NCI-H1105 (cell line): ENCODE data around the gene ASTN2.
"Not testable (repeated sequence)": the region's sequence is repeated elsewhere in the genome, so short reads cannot be mapped to it uniquely, and the experiment has no call there.

Experiments
- DNase-seq: peaks from one replicate; lab custom pipeline; 2025; lab: John Stamatoyannopoulos, UW

ASTN2 gene

DNA sequence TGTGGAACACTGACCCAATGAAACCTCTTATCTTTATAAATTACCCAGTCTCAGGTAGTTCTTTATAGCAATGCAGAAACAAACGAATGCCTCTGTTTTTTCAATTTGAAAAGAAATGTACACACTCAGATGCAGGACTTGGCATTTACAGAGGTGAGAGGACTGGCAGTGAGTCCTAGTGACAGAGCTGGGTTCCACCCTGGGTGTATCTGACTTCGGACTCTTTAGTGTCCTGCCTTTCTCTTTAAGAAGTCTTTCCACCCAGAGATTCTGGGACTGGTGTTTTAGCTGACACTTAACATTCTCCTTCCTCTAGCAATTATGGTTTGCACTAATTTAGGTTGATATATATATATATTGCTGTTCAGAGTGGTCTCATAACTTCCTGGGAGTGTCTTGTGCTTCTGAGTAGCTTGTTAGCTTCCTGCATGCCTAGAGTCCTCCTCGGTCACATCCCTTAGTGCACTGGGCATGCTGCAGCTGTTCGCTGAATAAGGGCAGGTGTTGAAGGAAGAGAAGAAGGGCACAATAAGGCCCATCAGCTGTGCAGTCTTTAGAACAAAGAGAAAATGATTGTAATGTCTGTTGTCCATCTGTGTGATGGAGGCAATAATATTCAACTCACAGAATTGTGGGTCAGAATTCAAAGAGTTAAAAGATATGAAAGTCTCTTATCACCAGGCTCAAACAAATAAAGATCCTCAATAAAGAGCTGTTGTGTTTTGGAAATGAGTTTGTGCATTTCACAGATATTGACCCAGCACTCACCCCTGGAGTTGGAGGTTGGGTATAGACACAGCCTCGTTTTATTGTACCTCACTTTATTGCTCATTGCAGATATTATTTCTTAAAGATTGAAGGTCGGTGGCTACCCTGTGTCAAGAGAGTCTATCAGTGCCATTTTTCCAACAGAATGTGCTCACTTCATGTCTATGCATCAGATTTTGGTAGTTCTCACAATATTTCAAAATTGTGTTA lies 540.6 kb downstream of the ASTN2 start:
- no peak for DNase-seq

DNA sequence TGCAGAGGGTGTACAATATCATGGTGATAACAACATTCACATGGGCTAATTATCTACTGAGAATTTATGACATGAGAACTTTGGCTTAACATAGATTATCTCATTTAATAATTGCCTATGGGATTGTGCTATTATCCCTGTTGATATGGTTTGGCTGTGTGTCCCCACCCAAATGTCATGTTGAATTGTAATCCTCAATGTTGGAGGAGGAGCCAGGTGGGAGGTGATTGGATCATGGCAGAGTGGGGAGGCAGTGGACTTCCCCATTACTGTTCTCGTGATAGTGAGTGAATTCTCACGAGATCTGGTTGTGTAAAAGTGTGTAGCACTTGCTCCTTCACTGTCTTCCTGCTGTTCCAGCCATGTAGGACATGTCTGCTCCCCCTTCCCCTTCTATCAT lies 541.4 kb downstream of the ASTN2 start:
- DNase-seq: no peak

DNA sequence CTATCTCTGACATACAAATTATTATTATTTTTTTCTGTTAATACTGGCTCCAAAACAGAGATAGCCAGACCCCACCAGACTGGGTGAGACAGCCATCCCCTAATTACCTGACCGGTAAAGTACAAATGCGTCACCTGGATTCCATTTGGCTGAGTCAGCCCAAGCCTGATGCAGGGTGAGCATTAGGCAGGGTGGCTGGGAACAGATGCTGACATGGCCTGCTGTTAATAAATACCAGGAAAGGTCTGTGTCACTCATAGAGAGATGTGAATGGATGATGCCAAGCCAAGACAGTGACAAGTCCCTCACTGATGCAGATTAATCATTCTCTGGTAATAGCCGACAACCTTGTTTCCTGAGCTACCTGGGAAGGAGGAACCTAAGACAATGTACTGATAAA lies 544.3 kb downstream of the ASTN2 start:
- DNase-seq: no peak

DNA sequence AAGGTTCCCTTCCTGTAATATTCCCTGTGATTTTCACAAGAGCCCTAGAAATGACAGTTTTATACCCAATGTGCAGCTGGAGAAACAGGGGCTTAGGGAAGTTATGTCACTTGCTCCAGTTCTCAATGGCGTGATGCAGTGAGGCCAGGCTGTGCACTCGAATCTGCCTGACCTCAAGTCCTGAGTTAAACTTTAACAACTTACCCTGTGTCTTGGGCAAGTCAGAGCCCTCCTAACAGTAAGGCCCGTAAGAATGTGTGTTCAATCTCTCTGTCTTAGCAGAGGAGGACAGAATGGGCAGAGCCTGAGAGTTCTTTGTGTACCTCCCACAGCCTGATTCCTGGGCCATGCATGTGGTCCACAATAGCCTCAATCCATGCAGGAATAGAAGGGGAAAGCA lies 546.7 kb downstream of the ASTN2 start:
- DNase-seq: no peak

DNA sequence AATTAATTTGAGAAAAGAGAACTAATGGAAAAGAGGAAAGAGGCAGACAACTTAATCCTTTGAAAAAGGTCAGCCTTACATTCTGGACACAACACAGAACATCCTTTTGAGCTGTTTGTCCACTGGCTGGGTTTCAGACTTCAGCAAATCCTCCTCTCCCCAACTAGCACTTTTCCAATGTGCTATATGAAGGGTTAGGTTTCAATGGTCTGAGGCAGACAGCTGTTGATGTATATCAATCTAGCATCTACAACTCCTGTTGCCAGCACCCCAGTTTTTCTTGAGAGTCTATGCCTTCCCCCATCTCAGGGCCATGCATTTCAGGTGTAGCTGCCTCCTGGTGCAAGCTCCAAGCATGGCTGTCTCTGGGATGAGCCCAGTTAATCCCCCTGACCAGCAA lies 553.5 kb downstream of the ASTN2 start:
- DNase-seq: no peak

DNA sequence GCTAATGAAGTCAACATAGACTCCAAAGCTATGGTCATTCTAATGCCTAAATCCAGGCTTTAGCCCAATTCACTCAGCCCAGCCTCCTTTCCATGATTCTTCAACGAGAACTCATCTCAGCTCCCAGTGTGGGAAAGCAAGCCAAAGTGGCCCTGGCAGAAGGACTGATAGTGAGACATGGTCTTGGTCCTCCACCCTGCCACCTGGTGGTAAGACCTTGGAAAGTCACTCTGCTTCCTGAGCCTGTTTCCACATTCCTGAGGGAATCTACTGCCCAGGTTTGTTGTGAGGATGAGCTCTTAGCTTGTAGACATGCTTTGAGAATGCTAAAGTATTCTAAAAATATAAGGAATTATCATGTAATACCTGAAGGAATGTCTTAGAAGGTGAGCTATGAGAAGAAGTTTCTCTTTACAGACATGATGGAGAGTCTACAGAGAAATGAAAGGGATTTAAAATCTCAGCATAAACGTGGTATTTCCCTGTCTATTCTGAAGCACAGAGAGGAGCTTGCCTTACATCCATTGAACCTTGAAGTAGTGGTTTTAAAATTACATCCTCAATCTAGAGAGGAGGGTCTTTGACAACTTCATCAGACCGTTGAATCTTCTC lies 554.2 kb downstream of the ASTN2 start:
- peak; percentile 49 for DNase-seq

DNA sequence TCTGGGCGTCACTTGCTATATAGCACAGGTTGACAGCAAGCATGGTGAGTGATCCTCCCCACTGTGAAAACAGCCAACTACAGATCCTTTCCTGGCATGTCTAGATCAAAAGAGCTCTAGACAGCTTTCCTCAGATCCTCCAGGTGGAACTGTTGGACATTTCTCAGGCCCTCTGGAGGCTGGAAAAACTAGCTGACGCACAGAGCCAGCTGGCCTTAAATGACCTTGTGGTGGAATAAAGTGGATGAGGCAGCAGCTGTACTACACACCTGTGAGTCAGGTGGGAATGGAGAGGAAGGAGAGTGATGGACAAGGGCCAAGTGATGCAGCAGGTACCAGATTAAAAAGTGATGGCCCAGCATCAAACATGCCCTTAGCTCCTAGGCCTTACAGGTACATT lies 555.1 kb downstream of the ASTN2 start:
- peak; percentile 49 for DNase-seq

DNA sequence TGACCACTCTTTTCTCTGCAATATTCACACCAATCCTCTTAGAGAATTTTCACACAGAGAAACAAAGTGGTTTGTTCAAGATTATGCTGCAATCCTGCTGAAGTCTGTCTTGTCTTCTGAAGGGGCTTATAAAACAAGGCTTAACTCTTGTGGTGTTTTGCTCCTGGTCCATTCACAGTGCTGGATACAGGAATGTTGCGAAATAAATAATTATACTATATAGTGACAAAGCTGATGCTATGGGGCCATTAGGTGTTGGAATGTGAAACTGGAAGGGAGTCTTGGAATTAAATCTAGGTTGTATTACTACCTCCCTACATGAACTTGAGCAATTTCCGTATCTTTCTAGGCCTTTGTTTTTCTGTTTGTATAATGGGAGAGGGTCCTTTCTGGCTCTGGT lies 557.5 kb downstream of the ASTN2 start:
- no peak for DNase-seq

DNA sequence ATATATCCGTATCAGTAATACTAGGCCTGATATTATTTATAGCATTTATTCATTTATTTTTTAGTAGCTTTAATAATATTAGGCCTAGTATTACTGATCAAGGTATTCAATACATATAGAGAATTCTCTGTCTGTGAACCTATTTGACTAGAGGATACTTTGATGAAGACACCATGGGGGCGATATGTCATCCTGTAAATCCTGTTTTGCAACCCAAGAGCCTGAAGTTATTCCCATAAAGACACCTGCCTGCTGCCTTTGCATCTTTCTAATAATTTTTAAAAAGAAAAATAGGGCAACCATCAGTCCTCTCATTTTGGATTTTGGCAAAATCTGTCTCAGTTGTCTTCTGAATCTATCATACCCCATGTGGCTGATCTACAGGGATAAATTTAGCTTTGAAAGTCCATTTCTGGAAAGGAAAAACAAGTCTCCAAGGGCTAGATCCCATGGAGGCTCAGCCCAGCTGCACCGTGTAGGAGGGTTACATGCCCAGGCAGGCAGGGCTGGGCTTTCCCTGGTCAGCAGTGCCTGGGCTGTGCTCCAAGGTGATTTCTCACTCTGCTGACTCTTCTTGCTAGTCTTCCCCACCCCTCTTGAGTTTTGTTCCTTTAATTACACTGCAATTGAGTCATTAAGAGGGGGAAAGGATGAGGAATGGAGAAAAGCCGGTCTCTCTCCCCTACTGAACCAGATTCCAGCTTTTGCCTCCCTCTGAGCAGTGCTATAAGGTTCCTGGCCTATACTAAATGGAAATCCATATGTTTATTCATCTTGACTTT lies 558.8 kb downstream of the ASTN2 start:
- DNase-seq: peak; percentile 79

DNA sequence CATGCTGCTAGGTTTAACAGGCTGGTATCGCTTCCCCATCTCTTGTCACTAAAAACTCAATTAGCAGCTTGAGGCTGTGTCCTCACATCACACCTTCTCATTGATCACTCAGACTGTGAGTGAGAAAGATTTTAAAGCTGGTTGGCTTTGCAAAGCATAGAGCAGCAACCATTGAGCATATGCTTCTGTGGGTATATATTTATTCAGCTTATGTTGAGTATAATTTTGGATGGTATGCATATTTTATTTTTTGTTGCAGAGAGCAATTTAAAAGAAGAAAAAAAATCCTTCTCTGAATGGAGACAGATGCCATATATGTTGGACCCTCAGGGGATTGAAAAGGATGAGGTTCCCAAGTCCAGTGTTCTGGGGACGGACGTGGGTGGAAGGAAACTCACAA lies 565.1 kb downstream of the ASTN2 start:
- DNase-seq: no peak

DNA sequence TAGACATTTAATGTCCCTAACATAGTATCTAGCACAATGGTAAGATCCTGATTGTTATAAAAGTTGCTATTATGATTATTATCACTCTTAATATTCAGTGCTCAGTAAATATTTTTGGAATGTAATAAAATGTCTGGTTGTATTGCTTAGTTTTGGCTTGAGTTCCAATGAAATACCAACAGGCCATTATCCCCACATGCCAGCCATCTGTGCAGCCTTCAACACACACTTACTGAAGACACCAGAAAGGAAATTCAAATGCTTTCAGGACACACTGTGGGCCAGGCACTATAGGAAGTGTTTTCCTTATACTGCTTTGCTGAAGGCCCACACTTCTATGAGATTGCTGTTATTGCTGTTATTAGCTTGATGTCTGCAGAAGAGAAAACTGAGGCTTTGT lies 570.2 kb downstream of the ASTN2 start:
- no peak for DNase-seq

DNA sequence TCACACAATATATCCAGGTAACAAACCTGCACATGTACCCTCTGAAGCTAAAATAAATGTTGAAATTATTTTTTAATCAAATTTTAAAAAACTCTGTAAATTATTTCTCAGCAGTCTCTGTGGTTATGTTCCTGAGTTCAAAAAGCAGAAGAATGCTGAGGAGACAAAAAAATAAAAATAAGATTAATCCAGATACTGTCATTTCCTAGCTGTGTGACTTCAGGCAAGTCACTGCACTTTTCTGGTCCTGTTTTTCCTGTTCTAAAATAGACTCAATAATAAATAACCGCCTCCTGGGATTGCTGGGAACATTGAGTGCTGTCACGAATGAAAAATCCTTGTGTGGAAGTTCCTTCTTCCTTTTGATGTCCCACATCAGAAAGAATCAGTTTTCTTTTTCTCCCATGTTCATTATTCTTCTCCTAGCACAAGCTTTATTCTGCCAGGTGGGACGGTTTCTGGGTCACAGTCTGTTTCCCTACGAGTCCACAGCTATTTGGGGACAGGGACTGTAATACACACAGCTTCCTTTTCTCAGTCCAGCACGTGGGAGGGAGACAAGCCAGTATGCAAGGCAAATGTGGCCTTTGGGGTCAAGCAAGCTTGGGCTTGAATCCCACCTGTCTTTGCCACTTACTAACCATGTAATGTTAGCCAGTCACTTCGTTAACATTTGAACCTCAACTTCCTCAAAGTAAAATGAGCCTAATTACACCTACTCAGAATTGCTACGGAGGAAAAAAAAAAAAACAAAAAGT lies 570.8 kb downstream of the ASTN2 start:
- no peak for DNase-seq

DNA sequence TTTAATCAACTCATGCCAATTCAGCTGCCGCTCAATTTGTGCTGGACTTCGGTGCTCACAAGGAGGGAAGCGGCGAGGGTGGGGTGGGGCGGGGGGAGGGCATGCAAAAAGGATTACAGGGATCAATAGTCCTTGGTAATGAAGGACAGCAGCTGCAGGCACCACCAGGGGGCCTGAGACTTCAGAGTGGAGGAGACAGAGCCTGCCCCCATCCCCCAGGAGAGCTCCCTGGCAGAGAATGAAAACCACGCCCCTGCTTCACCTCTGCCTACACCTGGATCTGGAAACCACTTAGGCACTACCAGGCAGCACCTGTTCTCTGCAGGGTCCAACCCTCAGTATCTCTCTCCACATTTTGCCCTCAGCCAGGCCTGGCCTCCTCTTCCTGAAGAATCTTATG lies 572.2 kb downstream of the ASTN2 start:
- DNase-seq: peak; percentile 15

DNA sequence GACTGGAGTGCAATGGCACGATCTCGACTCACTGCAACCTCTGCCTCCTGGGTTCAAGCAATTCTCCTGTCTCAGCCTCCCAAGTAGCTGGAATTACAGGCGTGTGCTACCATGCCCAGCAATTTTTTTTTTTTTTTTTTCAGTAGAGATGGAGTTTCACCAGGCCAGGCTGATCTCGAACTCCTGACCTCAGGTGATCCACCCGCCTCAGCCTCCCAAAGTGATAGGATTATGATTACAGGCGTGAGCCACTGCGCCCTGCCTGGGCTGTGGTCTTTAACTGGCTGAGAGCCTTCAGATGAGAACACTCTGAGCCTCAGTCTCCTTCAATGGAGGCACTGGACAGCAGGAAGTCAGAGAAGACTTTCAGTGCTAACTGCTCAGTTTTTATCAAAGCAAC lies 576.4 kb downstream of the ASTN2 start:
- not testable (repeated sequence) for DNase-seq

DNA sequence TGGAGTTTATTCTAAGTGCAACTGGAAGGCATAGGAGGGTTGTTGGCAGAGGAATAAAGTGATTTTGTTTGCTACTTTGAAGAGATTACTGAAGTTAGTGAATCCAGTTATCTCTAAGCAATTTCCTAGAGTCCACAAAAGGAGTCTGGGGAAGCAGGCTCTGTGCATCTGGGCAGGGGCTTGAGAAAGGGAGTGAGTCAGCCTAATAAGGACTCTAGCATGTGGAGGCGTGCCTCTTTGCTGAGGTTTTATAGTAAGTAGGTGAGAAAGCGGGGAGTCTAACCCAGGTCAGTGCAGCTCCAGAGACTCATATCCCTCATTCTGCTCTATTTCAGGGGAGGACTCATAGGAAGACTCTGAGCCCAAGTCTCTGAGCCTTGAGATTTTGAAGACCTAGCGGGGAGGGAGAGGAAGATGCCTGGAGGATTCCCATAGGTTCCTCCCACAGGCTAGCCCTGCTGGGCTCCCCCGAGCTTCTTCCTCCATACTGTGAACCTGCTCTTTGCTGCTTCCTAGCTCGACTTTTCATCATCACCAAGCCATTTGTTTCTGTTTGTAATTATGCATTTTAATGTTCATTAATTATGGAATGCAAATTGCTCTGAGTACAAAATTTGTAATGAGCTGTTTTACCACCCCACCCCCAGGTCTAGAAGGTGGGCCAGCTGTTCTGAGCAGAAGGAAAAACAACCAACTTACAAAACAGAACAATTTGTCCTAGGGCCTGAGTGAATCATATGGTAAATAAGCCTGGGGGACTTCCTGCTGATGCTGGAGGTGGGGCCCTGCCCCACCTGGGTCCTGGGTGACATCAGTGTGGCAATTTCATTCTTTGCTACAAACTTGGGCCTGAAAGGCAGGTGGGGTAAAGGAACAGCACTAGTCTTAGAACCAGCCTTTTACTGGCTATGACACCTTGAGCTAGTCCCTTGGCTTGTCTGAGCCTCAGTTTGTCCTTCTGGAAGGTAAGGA lies 577.6 kb downstream of the ASTN2 start:
- no peak for DNase-seq

DNA sequence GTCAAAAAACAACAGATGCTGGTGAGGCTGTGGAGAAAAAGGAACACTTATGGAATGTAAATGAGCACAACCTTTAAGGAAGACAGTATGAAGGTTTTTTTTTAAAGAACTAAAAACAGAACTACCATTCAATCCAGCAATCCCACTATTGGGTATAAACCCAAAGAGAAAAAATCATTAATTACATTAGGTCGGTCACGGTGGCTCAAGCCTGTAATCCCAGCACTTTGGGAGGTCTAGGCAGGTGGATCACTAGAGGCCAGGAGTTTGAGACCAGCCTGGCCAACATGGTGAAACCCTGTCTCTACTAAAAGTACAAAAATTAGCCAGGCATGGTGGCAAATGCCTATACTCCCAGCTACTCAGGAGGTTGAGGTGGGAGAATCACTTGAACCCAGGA lies 584.5 kb downstream of the ASTN2 start:
- not testable (repeated sequence) for DNase-seq

DNA sequence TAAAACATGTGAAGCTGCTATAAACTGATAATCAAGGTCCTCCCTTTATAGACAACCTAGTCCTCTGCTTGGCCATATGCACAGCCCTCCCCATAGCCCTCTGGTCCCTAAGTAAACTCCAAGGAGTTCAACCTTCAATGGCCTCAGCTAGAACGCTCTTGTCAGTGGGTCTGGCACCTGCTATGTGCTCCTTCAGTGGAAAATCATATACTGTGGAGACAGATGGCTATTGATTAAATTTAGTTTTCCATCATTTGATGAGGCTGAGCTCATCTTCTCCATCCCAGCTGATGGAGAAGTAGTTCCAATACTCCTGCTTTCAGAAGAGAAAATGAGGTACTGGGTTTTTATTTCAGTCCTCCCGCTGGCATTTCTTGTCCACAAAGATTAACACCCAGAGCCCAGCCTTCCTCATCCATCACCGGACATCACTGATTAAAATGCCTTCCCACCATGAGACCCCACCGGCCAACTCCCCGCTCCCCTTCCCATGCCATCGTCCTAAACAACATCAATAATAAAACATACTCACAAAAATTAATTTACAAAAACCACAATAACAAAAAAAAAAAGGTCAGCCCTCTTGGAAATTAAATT lies 593.1 kb downstream of the ASTN2 start:
- DNase-seq: no peak

DNA sequence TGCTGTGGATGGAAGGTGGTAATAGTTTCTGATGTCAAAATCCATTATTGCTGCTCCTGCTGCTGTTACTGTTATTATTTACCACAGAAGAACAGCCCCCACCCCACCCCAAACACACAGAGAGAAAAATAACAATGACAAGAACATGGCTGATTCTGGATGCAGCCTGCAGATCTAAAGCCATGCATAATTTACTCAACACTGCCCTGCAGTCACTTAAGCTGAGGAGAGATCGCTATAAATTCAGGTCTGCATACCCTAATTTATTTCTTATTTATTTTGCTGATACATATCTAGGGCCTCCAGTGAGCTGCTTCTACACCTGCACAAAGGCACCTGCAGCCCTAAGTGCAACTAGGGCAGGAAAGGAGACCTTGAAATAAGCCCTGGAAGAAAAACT lies 595.7 kb downstream of the ASTN2 start:
- no peak for DNase-seq

DNA sequence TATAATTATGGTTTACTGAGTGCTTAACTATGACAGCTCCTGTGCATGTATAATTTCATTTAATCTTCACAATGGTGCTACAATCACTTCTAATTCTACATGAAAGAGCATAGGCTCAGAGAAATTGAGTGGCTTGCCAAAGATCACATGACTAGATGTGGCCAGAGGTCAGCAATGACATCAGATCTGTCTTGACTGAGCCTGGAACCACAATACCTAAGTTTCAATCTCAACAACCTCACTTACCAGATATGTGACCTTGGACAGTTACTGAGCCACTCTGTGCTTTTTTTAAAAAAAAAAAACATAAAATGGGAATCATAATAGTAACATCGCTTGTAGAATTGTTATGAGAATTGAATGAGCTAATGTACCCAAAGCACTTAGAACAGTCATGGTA lies 597.1 kb downstream of the ASTN2 start:
- no peak for DNase-seq

DNA sequence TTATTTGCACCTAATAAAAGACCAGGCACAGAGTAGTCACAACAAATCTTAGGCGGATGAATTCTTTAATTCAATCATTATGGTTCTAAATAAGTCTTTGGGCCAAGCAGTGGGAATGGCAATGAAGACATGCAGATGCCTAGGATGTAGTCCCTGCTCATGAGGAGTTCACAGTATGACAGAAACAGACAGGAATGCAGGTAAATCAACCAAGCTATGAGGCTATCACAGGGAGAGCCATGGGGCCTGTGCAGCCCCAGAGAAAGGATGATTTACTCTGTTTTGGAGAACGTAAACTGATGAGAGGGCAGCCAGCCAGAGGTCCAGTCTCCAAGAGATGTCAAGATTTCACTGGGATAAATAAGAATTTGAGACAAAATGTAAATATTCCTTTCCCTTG lies 598.4 kb downstream of the ASTN2 start:
- DNase-seq: no peak
